T-cell (primary cell): Measurements from ENCODE around the gene SUMO1. TPM values are rescaled to one million over a fixed set of nuclear protein-coding genes. Genes with fewer than 3 reads are reported as not detected.
A peak's percentile ranks its signal among the peaks of the same experiment; 100 is the strongest.
"Not testable (repeated sequence)": the region's sequence is repeated elsewhere in the genome, so short reads cannot be mapped to it uniquely, and the experiment has no call there.

ENCODE experiments used
- ATAC-seq, 4 experiments: fragments of 200-7000 bp in 3 of 4; fragments of 150-1000 bp in 1 of 4; cut with Tn5 transposase; replicated peaks in 1 of 4; 1 replicate in 3 of 4; 2 replicates in 1 of 4; pipeline ENCODE4 v1.10.0; 2021; ENCODE audit warnings: moderate library complexity in 3 of 4, mild to moderate bottlenecking in 2 of 4, moderate number of reproducible peaks in 1 of 4
- CTCF ChIA-PET, 2 donors: fragments of 300-600 bp; sonication (Branson Sonifier 250); formaldehyde crosslinking; loops; one replicate each; lab custom pipeline; 2022; ENCODE audit warnings: antibody characterized with exemption in 2 of 2; lab: Charles Lee
- POLR2A ChIA-PET, 2 donors: fragments of 300-600 bp; sonication (Branson Sonifier 250); formaldehyde crosslinking; loops; one replicate each; lab custom pipeline; 2022; ENCODE audit warnings: antibody characterized with exemption in 2 of 2; lab: Charles Lee
- DNase-seq, 35 experiments: peaks; one replicate each; pipeline versions ENCODE4 v3.0.0 to v3.0.0-alpha.2; 2013 to 2023
- H3K27ac ChIP-seq: one replicate; pipeline ENCODE4 v1.5.1; 2013; ENCODE audit warnings: low read length
- H3K27me3 ChIP-seq, 2 experiments: replicated peaks in 1 of 2; 1 replicate in 1 of 2; 2 replicates in 1 of 2; pipeline versions ENCODE4 v1.6.1 to v1.7.0; 2013; ENCODE audit warnings: low read length in 1 of 2, mixed read lengths in 1 of 2; ENCODE audit not compliant: control insufficient read depth in 2 of 2, insufficient read depth in 2 of 2; ENCODE audit errors: extremely low read depth in 1 of 2
- H3K36me3 ChIP-seq, 2 donors: 1 replicate in 1 of 2; 2 replicates in 1 of 2; pipeline versions ENCODE4 v1.6.1 to v1.7.0; 2013; ENCODE audit warnings: low read length in 1 of 2; ENCODE audit not compliant: control insufficient read depth in 2 of 2, insufficient read depth in 1 of 2; ENCODE audit errors: extremely low read depth in 1 of 2
- H3K4me1 ChIP-seq, 2 experiments: 1 replicate in 1 of 2; 2 replicates in 1 of 2; pipeline versions ENCODE4 v1.6.1 to v1.7.0; 2013; ENCODE audit warnings: low read length in 2 of 2, mixed read lengths in 1 of 2; ENCODE audit not compliant: insufficient read depth in 2 of 2, control insufficient read depth in 1 of 2; ENCODE audit errors: extremely low read depth in 1 of 2
- H3K4me3 ChIP-seq, 2 donors: 1 replicate in 1 of 2; 2 replicates in 1 of 2; pipeline versions ENCODE4 v1.5.1 to v1.7.0; 2013; ENCODE audit warnings: mild to moderate bottlenecking in 2 of 2, low read length in 1 of 2, moderate library complexity in 1 of 2; ENCODE audit not compliant: control insufficient read depth in 1 of 2; ENCODE audit errors: extremely low read depth in 1 of 2
- H3K9me3 ChIP-seq: 2 replicates; pipeline ENCODE4 v1.7.0; 2013
- H3K27ac Mint-ChIP-seq, 2 donors: one replicate each; pipeline ENCODE4 v1.8.0; 2020 to 2021; ENCODE audit warnings: mild to moderate bottlenecking in 2 of 2, mixed read lengths in 2 of 2
- H3K27me3 Mint-ChIP-seq, 2 donors: one replicate each; pipeline ENCODE4 v1.8.0; 2021 to 2022; ENCODE audit warnings: mixed read lengths in 2 of 2
- H3K36me3 Mint-ChIP-seq: one replicate; pipeline ENCODE4 v1.8.0; 2021; ENCODE audit warnings: mixed read lengths
- H3K4me1 Mint-ChIP-seq, 3 donors: one replicate each; pipeline ENCODE4 v1.8.0; 2020 to 2022; ENCODE audit warnings: mixed read lengths in 3 of 3, mild to moderate bottlenecking in 1 of 3
- H3K4me3 Mint-ChIP-seq, 3 donors: one replicate each; pipeline ENCODE4 v1.8.0; 2020 to 2022; ENCODE audit warnings: mild to moderate bottlenecking in 3 of 3, mixed read lengths in 3 of 3, moderate library complexity in 3 of 3
- H3K9me3 Mint-ChIP-seq, 3 donors: one replicate each; pipeline ENCODE4 v1.8.0; 2020 to 2022; ENCODE audit warnings: mixed read lengths in 3 of 3
- WGBS: methylation state at CpG from one replicate; pipeline ENCODE4 v1.1.5; 2013; ENCODE audit warnings: missing lambda C conversion rate; ENCODE audit not compliant: insufficient coverage; 5-methylcytosine and 5-hydroxymethylcytosine counted together
- total RNA-seq, 35 experiments: library from RNA in 6 of 35; stranded (reverse) in 6 of 35; fragments of 120-200 nt in 1 of 35; gene quantifications; one replicate each; pipeline versions ENCODE4 v1.2.1 to v1.2.4 and lab custom pipeline; 2013 to 2026

The SUMO1 gene
- total RNA-seq, 5 donors from 2014 or later (not counting 1 experiment from before 2014, with no cell fraction given), result 50.5 to 62.9 (median 53.8) TPM

DNA sequence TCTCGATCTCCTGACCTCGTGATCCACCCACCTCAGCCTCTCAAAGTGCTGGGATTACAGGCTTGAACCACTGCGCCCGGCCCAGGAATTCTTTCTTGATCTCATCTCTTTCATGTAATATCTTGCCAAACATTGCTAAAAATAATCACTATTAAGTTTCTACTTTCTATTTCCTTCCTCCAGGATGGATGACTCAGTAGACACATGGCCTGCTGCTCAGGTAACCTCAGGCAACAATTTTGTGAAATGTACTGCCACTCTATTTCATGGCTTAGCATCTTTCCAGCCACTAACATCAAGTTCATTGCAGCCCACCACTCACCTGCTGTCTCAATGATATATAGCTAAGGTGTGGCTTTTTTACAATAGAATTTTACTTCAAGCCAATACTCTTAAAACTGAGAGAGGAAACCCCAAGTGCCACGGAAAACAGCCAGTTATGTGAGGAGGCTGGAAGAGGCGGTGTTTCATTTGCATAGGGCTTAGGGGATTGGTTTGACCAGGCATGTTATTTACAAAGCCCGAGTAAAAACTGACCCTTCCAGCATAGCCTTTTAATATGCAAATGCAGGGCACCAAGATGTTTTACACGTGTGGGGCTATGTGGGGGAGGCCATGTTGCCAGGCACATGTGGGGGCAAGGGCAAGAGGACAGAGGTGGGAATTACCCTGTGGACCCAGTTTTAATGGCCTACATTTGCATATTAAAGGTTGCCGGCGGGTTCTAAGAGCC lies 11.3 kb upstream of the SUMO1 start:
- no peak overlapping the region for H3K27ac Mint-ChIP-seq
- CTCF ChIA-PET, result interaction anchor here in 1 of 2 donors (0.7 kb wide), 1 partner anchor 330 kb away, joined by 4 read pairs; no protein-coding TSS in a partner anchor

DNA sequence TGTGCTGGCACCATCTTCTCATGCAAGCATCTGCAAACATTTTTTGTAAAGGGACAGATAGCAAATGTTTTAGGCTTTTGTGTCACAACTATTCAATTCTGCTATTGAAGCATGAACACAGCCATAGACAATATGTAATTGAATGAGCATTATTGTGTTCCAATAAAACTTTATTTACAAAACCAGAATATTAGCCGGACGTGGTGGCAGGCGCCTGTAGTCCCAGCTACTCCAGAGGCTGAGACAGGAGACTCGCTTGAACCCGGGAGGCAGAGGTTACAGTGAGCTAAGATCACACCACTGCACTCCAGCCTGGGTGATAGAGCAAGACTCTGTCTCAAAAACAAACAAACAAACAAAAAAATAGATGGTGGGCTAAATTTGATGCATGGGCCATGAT lies 9.3 kb upstream of the SUMO1 start:
- H3K9me3 Mint-ChIP-seq, CTCF ChIA-PET, H3K27me3 ChIP-seq, H3K36me3 Mint-ChIP-seq, H3K36me3 ChIP-seq, H3K4me1 ChIP-seq, H3K27ac ChIP-seq, H3K9me3 ChIP-seq, H3K4me3 ChIP-seq, H3K4me1 Mint-ChIP-seq, ATAC-seq, H3K27ac Mint-ChIP-seq, H3K4me3 Mint-ChIP-seq, DNase-seq, H3K27me3 Mint-ChIP-seq: not testable (repeated sequence)
- POLR2A ChIA-PET, result interaction anchor here in 1 of 2 donors (0.9 kb wide), 1 partner anchor 23 kb away, joined by 4 read pairs; no protein-coding TSS in a partner anchor
- WGBS, result no CpG with 5 or more reads among the region's 5 CpGs

More for the DNA sequence above, 11.3 kb upstream of the SUMO1 start:
- WGBS, result 94% methylated on average over 2 of the region's 10 CpGs
- Histone ChIP-seq H3K27me3 (no peaks in the 10 kb centered on the region), H3K27ac (no peak overlapping the region), H3K36me3 (no peaks in the 10 kb centered on the region), H3K9me3 (no peaks in the 10 kb centered on the region), H3K4me1 (no peaks in the 10 kb centered on the region), H3K4me3 (no peak overlapping the region)
- no peaks in the 10 kb centered on the region for H3K36me3 Mint-ChIP-seq
- POLR2A ChIA-PET, result no interaction called here
- H3K4me3 Mint-ChIP-seq, result no peak overlapping the region
- no peaks in the 10 kb centered on the region for H3K9me3 Mint-ChIP-seq
- DNase-seq (no peak), ATAC-seq (no peak)
- H3K4me1 Mint-ChIP-seq, result no peaks in the 10 kb centered on the region
- peaks cover 3 to 4% of the 10 kb centered on the region in 2 donors for H3K27me3 Mint-ChIP-seq

DNA sequence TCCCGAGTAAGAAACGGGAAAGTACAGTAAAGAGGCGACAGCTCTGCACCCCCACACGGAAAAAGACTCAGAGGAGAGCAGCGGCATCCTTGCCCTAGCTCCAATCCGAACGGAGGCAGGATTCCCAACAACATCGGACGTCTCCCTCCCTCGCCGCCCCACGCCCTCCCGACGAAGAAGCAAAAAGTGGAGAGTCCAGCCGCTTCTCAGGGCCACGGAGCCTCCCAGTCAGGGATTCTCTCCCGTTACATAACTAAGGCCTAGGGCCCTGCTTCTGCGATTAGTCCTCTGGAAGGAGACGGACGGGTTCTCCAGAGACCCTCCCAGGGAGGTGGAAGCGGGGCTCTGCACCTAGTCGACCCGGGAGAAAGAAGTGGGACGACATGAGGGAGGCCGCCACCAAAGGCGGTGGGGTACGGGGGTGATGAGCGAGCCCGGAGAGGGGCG lies 587 bp downstream of the SUMO1 start:
- Mint-ChIP-seq H3K36me3 (no peaks in the 10 kb centered on the region), H3K4me3 (peak overlapping the region; percentile 94 to 99 (median 96)), H3K4me1 (peaks cover 41 to 45% (median 45%) of the 10 kb centered on the region in 3 donors), H3K27me3 (no peaks in the 10 kb centered on the region), H3K27ac (peak overlapping the region; percentile 78 to 84), H3K9me3 (no peaks in the 10 kb centered on the region)
- POLR2A ChIA-PET, result interaction anchor here (0.5 to 1.5 kb wide), 8 partner anchors 8 to 842 kb away, joined by 3 to 7 read pairs (median 4); partner anchors contain the start of gene ALS2 (in 1 of the 2)
- DNase-seq, result peak in 12 of 35 experiments; percentile 1 to 30 (median 4)
- Histone ChIP-seq H3K27ac (no peak overlapping the region), H3K27me3 (no peaks in the 10 kb centered on the region), H3K4me1 (peaks cover 12 to 29% of the 10 kb centered on the region in 2 experiments), H3K9me3 (no peaks in the 10 kb centered on the region), H3K36me3 (no peaks in the 10 kb centered on the region), H3K4me3 (peak overlapping the region; percentile 59 to 85)
- peak; percentile 43 to 62 (median 56) for ATAC-seq
- CTCF ChIA-PET, result interaction anchor here in 1 of 2 donors (0.7 kb wide), 1 partner anchor 30 kb away, joined by 8 read pairs; no protein-coding TSS in a partner anchor
- 0% methylated on average over 15 of the region's 30 CpGs for WGBS

DNA sequence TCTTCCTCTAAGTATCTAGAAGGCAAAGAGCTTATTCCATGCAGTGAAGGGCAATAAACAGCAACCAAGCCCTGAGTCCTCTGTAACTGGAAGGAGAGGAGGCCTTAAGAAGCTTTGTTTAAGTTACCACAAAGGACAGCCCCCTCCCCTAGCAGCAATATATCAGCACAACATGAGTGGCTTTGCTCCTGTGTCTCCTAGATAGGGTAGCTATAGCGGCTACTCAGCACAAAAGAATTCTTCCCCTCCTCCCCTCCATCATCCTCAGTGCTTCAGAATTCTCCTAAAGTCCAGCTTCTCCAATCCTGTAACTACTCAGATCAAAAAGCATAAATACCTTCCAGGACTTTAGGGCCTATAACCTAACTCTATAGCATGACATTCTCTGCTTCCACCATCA lies 16.5 kb downstream of the SUMO1 start:
- H3K27me3 ChIP-seq, result no peaks in the 10 kb centered on the region
- Mint-ChIP-seq H3K27me3 (no peaks in the 10 kb centered on the region), H3K9me3 (no peaks in the 10 kb centered on the region), H3K4me1 (peaks cover 47 to 53% (median 50%) of the 10 kb centered on the region in 3 donors), H3K27ac (peak overlapping the region in 1 of 2 donors; percentile 0), H3K36me3 (peaks cover 39% of the 10 kb centered on the region), H3K4me3 (no peak overlapping the region)
- peaks cover 4 to 24% of the 10 kb centered on the region in 2 donors for H3K36me3 ChIP-seq
- no peaks in the 10 kb centered on the region for H3K9me3 ChIP-seq
- no peak overlapping the region for H3K27ac ChIP-seq
- no peak overlapping the region for H3K4me3 ChIP-seq
- POLR2A ChIA-PET, result interaction anchor here (0.5 to 0.6 kb wide), 2 partner anchors 78 to 1131 kb away, joined by 3 to 5 read pairs; no protein-coding TSS in a partner anchor
- WGBS, result 100% methylated on average over 1 of the region's 1 CpG
- peaks cover 0 to 2% of the 10 kb centered on the region in 2 experiments for H3K4me1 ChIP-seq
- CTCF ChIA-PET, result interaction anchor here in 1 of 2 donors (0.6 kb wide), 1 partner anchor 240 kb away, joined by 3 read pairs; no protein-coding TSS in a partner anchor
- ATAC-seq (no peak), DNase-seq (no peak)

DNA sequence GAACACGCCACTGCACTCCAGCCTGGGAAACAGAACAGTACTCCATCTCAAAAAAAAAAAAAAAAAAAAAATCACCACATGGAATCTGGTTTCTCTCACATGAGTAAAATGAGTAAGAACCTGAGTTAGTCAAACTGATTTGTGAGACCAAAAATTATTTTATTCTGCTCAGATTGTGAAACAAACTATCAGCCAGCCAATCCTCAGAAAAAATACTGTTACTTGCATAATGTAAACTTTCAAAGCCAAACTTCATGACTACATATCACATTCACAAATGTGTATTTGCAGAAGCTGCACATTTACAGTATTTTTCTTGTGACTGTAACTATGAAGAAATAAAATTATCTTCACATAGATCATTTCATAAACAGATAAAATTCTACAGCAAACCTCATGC lies 23.2 kb downstream of the SUMO1 start:
- no CpG with 5 or more reads among the region's 1 CpG for WGBS
- no peaks in the 10 kb centered on the region for H3K9me3 ChIP-seq
- H3K9me3 Mint-ChIP-seq, result no peaks in the 10 kb centered on the region
- no peak overlapping the region for H3K27ac ChIP-seq
- H3K36me3 Mint-ChIP-seq, result peaks cover 35% of the 10 kb centered on the region
- peaks cover 3 to 25% of the 10 kb centered on the region in 2 donors for H3K36me3 ChIP-seq
- no peaks in the 10 kb centered on the region for H3K4me1 ChIP-seq
- H3K27ac Mint-ChIP-seq, result no peak overlapping the region
- no peaks in the 10 kb centered on the region for H3K27me3 ChIP-seq
- DNase-seq (no peak), ATAC-seq (no peak)
- ChIA-PET CTCF (interaction anchor here (0.6 to 0.8 kb wide), 2 partner anchors 158 to 1347 kb away, joined by 6 to 9 read pairs; no protein-coding TSS in a partner anchor), POLR2A (no interaction called here)
- H3K27me3 Mint-ChIP-seq, result no peaks in the 10 kb centered on the region
- peaks cover 6 to 20% (median 14%) of the 10 kb centered on the region in 3 donors for H3K4me1 Mint-ChIP-seq
- H3K4me3 ChIP-seq, result no peak overlapping the region
- H3K4me3 Mint-ChIP-seq, result no peak overlapping the region

DNA sequence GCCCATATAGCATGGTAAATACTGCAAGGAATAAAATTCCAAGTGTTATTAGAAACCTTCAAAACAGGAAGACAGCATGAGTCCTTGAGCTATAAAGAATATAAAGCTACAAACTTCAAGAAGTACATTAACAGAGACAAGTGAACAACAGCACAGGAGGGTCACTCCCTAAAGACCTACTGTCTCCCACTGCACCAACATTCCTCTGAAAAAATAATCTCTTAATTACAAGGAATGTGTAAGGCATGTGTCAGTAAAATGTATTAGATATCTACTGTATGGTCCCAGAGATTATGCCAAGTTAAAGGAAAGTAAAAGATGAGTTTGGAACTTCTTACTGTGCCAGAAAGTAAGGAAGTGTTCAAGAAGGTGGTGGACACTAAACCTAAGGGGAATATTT lies 29.9 kb downstream of the SUMO1 start:
- Mint-ChIP-seq H3K9me3 (no peaks in the 10 kb centered on the region), H3K36me3 (peaks cover 37% of the 10 kb centered on the region), H3K27me3 (no peaks in the 10 kb centered on the region), H3K4me3 (no peak overlapping the region), H3K27ac (no peak overlapping the region), H3K4me1 (no peaks in the 10 kb centered on the region)
- ATAC-seq (no peak), DNase-seq (no peak)
- ChIA-PET CTCF (interaction anchor here in 1 of 2 donors (0.6 kb wide), 1 partner anchor 30 kb away, joined by 8 read pairs; the partner anchor contains the start of gene SUMO1), POLR2A (interaction anchor here in 1 of 2 donors (0.6 to 0.7 kb wide), 2 partner anchors 11 to 719 kb away, joined by 3 read pairs; no protein-coding TSS in a partner anchor)
- Histone ChIP-seq H3K36me3 (peaks cover 3 to 42% of the 10 kb centered on the region in 2 donors), H3K4me1 (no peaks in the 10 kb centered on the region), H3K9me3 (no peaks in the 10 kb centered on the region), H3K27me3 (no peaks in the 10 kb centered on the region), H3K27ac (no peak overlapping the region), H3K4me3 (no peak overlapping the region)
